Measurements from ENCODE around the gene ABR.
"Not testable (repeated sequence)": the region's sequence is repeated elsewhere in the genome, so short reads cannot be mapped to it uniquely, and the experiment has no call there.

ABR gene

GRCh38 chr17:1108478-1108764 is 71.4 kb downstream of the ABR start:
- no peak for DNase-seq (ENCODE audit: low read depth)
- TF ChIP-seq CTCF (IDR thresholded peaks at IDR 0.05; ENCODE audit: low read depth, low read length, missing control alignments) = no peak
- peak overlapping the region; percentile 67 for H3K4me3 ChIP-seq (ENCODE audit: low read depth, low read length)

- no peak for TF ChIP-seq CTCF (IDR thresholded peaks at IDR 0.05; ENCODE audit: low read depth, low read length, missing control alignments)
- DNase-seq (ENCODE audit: low read depth) = no peak
- H3K4me3 ChIP-seq (ENCODE audit: low read depth, low read length) = peak overlapping the region; percentile 67
These were observed 71.9 kb downstream of the ABR start for GRCh38 chr17:1107777-1108477.

GRCh38 chr17:1107083-1107776 is 72.6 kb downstream of the ABR start:
- TF ChIP-seq CTCF (IDR thresholded peaks at IDR 0.05; ENCODE audit: low read depth, low read length, missing control alignments) = no peak
- no peak overlapping the region for H3K4me3 ChIP-seq (ENCODE audit: low read depth, low read length)
- DNase-seq (ENCODE audit: low read depth) = no peak

- no peak overlapping the region for H3K4me3 ChIP-seq (ENCODE audit: low read depth, low read length)
- no peak for TF ChIP-seq CTCF (IDR thresholded peaks at IDR 0.05; ENCODE audit: low read depth, low read length, missing control alignments)
- DNase-seq (ENCODE audit: low read depth) = no peak
These were observed 75.6 kb downstream of the ABR start for GRCh38 chr17:1104222-1104621.

- no peak overlapping the region for H3K4me3 ChIP-seq (ENCODE audit: low read depth, low read length)
- DNase-seq (ENCODE audit: low read depth) = no peak
- TF ChIP-seq CTCF (IDR thresholded peaks at IDR 0.05; ENCODE audit: low read depth, low read length, missing control alignments) = no peak
These were observed 79.4 kb downstream of the ABR start for GRCh38 chr17:1100382-1100781.

GRCh38 chr17:1099242-1099641 is 80.5 kb downstream of the ABR start:
- TF ChIP-seq CTCF (IDR thresholded peaks at IDR 0.05; ENCODE audit: low read depth, low read length, missing control alignments) = no peak
- no peak overlapping the region for H3K4me3 ChIP-seq (ENCODE audit: low read depth, low read length)
- no peak for DNase-seq (ENCODE audit: low read depth)

- DNase-seq (ENCODE audit: low read depth); H3K4me3 ChIP-seq (ENCODE audit: low read depth, low read length): not testable (repeated sequence)
These were observed 81.6 kb downstream of the ABR start for GRCh38 chr17:1097972-1098744.

All from GM12864 (cell line).